GM20431 (cell line): ENCODE results near the gene UTRN.

Experiments used
- in situ Hi-C: fragments of 300-500 bp; cut with MseI, MboI; formaldehyde crosslinking; loops from one replicate; pipeline ENCODE4 v1.15.0; 2020; ENCODE audit warnings: low sequenced_read_pairs; ENCODE audit not compliant: unreplicated experiment

Gene UTRN

DNA sequence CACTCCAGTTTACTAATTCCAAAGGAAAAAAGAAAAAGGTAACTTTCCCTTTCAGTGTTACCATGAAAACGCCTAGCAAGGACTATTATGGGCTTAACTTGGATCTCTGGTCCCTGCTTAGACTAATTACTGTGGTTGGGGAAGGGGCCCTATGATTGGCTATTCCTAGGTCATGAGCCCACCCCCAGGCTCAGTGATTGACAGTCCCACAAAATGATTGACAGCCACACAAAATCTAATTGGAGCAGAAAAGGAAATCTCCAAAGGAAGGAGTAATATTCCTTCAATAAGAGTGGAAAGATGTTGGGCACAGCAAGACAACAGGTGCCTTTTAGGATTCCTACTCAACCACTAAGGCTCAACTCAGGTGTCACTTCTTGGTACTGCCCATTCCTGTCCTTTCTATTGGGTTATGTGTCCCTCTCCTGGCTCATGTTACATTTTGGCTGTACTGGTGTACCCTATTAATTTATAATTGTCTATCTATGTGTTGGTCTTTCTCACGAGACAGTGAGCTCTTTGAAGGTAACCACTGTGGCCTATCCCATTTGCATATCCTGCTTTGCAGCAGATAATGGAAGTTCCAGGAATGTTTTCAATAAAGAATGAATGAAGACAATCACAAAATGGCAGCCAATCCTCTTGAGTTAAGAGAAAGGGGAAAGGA, 5.5 kb upstream of the UTRN start:
- in situ Hi-C loops = no loop called here

DNA sequence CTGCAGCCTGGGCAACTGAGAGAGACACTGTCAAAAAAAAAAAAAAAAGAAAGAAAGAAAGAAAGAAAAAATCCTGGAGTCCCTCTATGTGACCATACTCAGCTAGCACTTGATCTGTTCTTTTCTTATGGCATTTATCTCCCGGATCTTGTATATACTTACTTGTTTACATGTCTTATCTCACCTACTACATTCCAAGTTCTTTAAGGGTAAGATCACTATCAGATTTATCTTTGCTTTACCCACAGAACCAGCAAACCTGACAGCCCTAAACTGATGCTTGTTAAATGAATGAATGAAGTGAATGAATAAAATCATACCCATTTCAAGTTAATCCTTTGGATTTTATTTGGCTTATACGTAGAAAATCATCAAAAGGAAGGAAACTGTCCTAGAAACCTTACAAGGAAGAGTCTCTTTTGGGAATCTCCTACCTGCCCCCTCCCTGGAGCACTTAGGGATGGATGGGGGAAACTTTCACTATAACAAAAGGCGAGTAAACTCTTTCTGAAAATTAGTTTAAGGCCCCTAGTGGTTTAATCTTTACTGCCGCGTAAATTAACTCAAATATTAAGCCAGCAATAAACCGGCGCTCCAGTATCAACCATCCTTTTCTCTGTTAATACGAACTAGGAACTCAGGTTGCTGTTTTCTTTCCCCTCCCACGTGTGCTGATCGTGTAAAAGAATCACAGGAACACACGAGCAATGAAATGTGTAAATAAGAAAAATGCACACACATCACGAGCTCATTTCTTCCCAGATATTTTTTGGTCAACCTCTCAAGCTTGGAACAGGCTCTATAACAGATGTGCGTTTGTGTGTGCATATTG, 1.3 kb upstream of the UTRN start:
- in situ Hi-C loops = no loop called here

- in situ Hi-C loops = no loop called here
These were observed 705 bp upstream of the UTRN start for GRCh38 chr6:144284478-144284782.

GRCh38 chr6:144285548-144285797, 338 bp downstream of the UTRN start:
- in situ Hi-C loops = no loop called here

DNA sequence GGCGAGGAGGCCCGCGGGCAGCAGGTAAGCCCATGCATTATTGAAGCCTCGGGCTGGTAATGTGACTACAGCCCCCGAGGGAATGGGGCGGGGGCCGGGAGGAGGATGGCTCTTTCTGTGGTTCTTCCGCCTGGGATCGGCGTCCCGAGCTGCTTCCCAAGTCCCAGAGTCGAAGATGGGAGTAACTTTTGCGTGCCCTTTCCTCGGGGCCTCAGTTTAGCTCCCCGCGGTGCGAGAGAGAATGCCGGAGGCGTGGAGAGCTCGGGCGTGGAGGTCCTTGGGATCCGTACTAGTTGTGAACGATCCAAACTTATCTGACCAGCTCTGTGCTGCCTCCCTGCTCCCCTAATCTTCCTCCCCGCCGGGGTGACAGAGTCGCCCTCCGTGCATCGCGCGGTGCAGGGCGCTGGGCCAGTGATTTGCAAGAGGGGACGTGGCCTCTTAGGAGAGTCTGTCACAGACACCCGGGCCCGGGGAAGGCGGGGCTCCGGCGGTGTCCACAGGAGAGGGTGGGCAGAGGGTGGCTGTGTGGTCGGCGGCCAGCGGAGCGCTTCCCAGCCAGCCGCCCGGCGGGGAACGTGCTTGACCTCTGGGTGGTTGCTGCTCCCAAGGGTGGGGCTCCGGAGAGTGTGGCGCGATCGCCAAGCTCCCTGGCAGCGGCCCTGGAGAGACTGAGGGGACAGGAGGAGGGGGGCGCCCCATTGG, 815 bp downstream of the UTRN start:
- in situ Hi-C loops = no loop called here

DNA sequence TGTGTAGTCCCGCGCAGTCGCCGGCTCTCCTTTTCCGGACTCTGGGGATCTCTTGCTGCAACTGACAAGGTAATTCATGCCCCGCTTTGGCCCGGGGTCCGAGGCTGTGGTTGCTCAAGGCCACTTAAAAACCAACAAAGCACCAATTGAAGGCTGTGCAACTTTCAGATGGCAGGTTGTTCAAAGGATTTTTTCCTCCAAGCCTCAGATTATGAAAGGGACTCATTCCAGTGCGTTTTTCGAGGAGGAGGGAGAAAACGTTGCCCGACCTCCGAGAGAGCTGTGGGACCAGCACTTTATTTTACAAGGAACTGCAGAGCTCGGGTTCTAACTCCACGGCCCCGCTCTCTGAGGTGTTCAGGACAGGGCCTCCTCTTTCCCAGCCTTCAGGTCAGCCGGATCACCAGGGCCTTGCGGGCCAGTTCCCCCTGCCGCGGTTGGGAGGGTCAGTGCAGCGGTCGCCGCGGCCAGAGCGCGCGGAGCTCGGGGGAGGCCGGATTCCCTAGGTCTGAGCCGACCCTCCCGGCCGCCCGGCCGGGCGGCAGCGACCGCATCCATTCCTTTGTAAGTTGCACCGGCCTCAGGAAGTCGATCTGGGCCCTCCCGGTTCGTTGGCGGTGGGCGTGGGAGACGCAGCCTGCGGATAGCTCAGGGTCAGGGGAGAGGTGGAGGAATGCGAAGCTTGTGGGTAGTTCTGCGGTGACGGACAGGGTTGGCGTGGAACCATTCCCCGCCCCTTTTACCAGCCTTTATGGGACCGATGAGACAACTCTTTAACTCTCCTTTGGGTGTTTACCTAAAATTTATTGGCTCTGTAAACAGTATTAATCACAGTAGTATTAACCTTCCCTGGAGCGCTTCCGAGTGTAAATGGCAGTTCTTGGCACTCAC, 1.6 kb downstream of the UTRN start:
- in situ Hi-C loops = no loop called here

- in situ Hi-C loops = no loop called here
These were observed 3.9 kb downstream of the UTRN start for GRCh38 chr6:144289006-144289405.

DNA sequence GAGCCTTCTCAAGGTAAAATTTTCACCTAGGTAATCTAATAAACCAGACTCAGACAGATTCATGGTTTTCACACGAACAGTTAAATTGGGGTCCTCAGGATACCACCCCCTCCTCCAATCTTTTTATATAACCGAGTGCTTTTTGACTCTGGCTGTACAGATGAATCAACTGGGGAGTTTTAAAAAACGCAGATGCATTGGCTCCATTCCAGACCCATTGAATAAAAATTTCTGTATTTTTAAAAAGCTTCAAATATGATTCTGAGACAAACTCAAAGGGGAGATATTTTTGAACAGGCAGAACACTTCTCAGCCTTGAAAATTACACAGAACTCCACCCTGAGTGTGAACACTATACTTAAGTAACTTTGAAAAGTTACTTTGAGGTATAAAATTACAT, 7.2 kb downstream of the UTRN start:
- in situ Hi-C loops = no loop called here

DNA sequence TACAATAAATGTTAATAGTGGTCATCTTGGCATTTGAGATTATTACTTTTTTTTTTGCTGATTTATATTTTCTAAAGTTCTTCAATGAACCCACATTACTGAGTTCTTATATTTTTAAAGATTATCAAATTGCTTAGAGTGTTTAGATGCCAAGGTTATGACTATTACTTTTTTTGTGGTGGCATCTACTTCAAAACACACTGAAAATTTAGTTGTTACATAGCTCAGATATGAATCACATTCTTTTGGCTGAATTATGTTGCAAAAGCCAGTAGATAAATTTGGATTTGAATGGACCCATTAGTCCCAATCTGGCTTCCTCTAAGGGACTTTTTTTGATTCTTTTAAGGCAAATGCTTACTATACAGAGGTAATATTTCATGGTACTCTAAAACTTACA, 8.9 kb downstream of the UTRN start:
- in situ Hi-C loops = no loop called here

DNA sequence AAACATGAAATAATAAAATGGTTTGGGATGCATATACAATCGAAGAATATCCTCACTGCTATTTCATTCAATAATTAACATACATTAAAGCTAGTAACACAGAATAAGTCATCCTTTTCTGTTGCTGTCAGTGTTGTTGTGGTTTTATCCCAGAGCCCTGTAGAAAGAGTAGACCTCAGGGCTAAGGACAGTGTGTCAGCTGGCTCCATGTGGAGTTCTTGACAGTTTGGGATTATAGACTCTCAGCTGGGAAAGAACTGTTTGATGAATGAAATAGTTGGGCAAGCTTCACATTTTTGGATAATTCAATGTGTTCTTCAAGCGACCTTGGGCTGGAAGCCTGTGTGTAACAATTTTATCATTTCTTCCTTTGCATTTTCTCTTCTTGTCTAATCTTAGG, 10.1 kb downstream of the UTRN start:
- in situ Hi-C loops = no loop called here

DNA sequence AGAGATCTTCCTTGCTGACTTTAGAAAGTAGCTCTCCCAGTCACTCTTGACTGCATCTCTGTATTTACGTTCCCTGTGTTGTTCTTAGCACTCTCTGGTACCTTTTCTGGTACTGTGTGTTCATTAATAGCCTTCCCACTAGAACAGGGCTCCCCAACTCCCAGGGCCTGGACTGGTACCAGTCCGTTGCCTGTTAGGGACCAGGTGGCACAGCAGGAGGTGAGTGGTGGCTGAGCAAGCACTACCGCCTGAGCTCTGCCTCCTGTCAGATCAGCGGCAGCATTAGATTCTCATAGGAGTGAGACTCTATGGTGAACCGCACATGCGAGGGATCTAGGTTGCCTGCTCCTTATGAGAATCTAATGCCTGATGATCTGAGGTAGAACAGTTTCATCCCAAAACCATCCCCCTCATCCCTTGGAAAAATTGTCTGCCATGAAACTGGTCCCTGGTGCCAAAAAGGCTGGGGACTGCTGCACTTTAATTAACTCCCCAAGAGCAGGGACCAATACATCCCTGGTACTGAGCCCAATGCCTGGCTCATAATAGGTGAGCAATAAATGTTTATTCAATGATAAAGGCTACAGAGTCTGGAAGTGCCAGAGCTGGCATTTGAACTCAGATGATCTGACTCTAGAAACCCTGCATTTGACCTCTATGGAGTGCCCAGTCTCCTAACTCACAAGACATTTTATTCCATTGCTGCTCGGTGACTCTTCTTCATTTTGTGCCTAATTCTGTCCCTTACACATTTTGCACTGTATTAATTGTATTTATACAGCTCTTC, 11.0 kb downstream of the UTRN start:
- in situ Hi-C loops = no loop called here

- in situ Hi-C loops = no loop called here
These were observed 11.8 kb downstream of the UTRN start for GRCh38 chr6:144296973-144297372.

- in situ Hi-C loops = no loop called here
These were observed 12.5 kb downstream of the UTRN start for GRCh38 chr6:144297511-144298100.

- in situ Hi-C loops = no loop called here
These were observed 13.1 kb downstream of the UTRN start for GRCh38 chr6:144298194-144298593.

- in situ Hi-C loops = no loop called here
These were observed 13.8 kb downstream of the UTRN start for GRCh38 chr6:144298916-144299315.

GRCh38 chr6:144302701-144303372, 17.7 kb downstream of the UTRN start:
- in situ Hi-C loops = no loop called here

DNA sequence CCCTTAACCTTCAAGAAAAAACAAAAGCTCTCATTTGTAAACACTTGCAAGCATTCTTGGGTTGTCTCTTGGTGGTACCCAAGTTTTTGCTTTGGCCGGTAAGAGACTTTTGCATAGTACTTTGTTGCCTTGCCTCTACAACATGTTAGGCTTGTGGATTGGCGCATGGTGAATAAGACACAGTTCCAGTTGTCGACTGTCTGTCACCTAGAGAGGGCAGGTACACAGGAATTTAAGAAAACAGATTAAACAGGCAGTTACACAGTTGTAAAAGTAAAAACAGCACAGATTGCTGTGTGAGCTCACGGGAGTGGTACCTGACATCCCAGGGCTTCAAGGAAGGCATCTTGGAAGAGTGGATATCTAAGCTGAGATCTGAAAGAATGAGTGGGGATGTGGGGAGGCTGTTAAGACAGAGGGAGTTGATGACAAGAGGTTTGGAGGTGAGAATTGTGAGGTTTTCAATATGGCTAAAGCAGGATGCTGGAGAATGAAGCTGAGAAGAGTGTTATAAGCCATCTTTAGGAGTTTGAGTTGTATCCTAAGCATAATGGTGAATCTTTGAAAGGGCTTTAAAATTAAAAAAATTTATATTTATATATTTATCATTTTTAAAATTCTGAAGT, 19.2 kb downstream of the UTRN start:
- in situ Hi-C loops = no loop called here

GRCh38 chr6:144305567-144305966, 20.4 kb downstream of the UTRN start:
- in situ Hi-C loops = no loop called here

- in situ Hi-C loops = no loop called here
These were observed 20.9 kb downstream of the UTRN start for GRCh38 chr6:144305985-144306384.
